ENCODE results near the gene SIX3.

The SIX3 gene

GRCh38 chr2:44943693-44944101 lies 2.2 kb downstream of the SIX3 start:
- DNase-seq (ENCODE audit: low read depth): no peak

- no peak for DNase-seq (ENCODE audit: low read depth)
Measured at GRCh38 chr2:44944102-44944951, 2.8 kb downstream of the SIX3 start.

DNA sequence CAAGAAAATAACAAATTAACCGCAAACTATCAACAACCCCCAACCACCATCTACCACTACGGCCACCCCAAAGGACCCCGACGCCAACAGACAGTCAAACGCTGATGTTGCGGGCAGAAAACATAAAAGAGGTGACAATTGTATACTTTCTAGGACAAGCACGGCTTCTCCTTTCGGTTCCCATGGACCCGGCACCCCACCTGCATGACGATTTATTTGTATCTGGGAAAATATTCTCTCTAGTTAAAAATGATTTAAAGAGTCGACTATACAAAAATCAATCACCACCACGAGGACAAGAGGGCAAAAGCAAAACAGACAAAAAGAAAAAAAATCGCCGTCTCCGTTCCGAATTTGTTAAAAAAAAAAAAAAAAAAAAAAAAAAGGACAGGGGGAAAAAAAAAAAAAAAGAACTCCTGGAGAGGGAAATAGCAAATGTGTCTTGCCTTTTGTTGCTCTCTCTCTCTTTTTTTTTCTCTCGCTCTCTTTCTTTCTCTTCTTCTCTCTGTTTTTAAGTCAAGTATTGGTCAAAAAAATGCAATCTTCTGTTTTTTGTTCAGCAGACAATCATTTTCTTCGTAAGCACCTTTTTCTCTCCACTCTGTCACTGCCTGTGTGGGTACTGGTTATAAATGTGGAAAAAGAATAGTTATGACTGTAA lies 3.6 kb downstream of the SIX3 start:
- no peak for DNase-seq (ENCODE audit: low read depth)

DNA sequence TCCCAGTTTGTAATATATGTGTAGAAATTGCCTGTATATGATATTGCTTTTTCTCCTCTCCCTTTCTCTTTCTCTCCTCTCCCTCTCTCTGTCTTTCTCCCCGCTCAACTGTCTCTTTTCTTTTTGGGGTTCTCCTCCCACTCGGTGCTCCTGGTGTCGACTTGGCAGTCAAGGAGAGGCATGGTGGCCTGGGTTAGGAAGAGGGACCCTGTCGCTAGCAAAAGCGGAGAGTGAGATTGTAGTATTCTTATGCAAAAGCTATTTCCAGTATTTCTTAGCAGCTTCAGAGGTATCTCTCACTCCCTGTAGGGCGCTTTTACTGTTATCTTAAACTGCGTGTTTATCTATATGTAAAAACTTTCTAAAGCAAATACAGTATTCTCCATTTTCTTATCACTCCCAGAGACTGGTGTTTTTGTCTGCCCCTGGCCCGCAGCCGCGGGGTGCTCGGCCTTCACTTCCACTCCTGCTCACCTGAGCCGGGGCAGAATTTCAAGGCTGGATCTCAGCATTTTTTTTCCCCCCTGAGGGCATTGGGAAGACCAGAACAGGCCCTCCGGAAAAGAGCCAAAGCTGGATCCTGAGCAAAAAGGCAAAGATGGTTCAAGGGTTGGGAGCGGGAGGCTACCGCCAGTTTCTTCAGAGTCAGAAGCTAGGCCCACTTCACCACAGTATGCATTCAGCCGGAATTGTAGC lies 4.3 kb downstream of the SIX3 start:
- no peak for DNase-seq (ENCODE audit: low read depth)

DNA sequence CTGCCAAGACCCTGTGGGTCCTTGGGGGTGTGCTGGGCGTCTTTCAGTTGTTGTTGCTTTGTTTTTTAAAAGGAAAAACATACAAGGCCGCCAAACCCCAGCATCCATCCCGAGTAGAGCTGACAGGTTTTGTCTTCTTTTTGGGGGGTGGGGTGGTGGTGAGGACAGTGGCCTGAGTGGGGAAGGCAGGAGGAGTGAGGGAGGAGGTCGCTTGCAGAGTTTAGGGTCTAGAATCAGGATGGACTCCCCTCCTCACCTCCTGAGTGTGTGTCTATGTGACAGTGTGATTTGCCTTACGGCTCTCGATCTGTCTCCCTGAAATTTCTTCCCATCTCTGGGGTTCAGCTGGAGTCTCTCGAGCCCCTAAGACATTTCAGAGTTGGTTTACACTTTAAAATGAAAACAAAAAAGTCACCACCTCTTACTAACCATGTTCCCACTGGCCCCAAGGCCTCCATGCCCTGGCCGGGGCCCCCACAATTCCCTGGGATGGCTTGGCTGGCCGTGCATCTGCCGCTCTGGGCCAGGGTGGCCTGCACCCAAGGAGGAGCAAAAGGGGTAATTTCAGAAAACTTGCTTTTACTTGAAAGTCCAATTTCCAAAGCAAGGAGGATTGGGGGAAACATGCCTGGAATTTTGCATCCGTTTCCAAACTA lies 5.0 kb downstream of the SIX3 start:
- no peak for DNase-seq (ENCODE audit: low read depth)

GRCh38 chr2:44947028-44947375 lies 5.5 kb downstream of the SIX3 start:
- no peak for DNase-seq (ENCODE audit: low read depth)

GRCh38 chr2:44948565-44949328 lies 7.2 kb downstream of the SIX3 start:
- DNase-seq (ENCODE audit: low read depth): no peak

GRCh38 chr2:44949329-44950151 lies 8.0 kb downstream of the SIX3 start:
- no peak for DNase-seq (ENCODE audit: low read depth)

DNA sequence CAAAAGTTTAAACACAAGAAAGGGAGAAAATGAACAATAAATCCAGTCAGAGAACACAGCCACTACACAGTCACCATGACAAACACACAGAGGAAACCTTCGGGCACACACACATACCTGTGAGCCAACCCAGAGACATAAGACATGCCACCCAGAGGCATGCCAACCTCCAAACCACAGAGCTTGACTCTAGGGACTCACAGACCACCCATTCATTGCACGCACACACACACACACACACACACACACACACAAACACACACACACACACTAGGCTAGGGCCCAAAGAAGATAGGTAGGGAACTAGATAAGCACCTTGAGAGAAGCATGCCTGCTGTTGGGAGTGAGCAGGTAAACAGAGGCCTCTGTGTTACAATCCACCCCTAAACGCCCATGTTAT lies 9.1 kb downstream of the SIX3 start:
- no peak for DNase-seq (ENCODE audit: low read depth)

GRCh38 chr2:44951124-44951523 lies 9.6 kb downstream of the SIX3 start:
- no peak for DNase-seq (ENCODE audit: low read depth)

GRCh38 chr2:44951714-44952113 lies 10.2 kb downstream of the SIX3 start:
- DNase-seq (ENCODE audit: low read depth): no peak

DNA sequence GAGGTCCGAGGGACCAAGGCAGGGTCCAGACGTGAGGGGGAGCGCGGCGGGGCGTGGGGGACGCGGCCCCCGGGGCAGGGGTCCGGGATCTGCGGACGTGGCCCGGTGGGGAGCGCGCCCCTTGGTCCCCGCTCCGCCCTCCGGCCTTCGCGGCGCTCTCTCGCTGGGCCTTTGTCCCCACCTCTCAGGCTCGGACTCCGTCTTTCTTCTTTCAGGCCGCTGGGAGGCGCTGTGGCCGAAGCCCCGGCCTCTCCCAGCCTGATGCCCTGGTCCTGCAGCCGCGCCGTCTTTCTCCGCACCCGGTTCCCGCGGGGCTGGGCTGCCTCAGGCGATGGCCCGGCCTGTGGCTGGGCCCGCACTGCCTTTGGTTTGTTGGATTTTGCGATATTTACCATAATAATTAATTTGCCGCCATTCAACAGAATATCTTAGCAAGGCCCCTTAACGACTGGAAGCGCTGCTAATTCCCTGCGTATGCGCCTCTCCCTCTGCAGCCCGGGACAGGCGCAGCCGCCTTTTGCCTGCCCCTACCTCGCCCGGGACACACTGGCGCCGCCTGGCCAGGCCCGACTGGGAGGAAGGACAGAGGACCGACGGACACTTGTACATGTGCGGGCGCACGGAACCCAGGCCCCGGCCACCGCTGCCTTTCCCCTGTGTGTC lies 10.8 kb downstream of the SIX3 start:
- DNase-seq (ENCODE audit: low read depth): no peak

DNA sequence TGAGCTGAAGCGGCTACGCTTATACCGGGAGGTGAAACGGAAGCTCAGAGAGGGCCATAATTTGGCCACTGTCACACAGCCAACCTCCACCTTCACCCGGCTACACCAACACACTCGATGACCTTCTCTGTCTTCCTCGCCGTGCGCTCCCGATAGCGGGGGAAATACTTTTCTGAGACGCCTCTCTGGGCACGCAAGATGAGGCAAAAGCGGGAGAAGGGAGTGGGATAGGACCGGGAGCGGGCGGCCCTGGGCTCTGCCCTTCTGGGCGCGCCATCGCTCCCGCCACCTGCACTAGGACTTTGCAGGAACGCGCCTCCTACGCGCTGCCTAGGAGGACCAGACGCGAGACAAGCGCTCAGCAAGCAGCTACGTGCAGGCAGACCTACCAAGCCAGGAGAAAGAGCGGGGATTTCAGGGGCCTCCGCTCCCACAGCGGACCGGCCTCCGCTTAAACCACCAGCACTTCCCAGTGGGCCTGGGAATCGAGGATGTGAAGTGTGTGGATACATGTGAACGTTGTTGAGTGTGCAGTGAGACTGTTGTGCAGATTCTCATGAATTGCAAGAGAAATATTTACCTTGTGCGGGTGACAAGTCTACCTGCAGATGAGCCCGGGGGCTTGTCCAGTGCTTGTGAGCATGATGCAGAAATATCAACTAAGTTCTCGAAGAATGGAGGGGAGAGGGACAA lies 11.4 kb downstream of the SIX3 start:
- no peak for DNase-seq (ENCODE audit: low read depth)

DNA sequence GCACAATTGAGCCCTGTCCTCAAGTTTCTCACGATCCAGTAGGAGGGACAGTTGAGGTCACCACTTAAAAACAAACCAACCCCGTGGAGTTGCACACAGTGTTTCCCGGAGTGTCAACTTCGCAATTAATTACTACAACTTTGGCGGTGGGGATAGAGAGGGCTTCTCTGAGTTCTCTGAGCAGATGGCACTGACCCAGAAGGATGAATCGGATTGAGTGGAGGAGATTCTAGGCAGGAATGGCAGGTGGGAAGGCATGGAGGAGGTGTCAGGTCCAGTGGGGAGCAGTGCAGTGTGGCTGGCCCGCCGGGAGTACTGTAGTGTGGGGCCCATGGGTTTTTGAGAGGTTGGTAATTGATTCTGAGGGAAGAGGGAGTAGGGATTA lies 12.0 kb downstream of the SIX3 start:
- DNase-seq (ENCODE audit: low read depth): no peak

GRCh38 chr2:44954447-44954888 lies 13.0 kb downstream of the SIX3 start:
- no peak for DNase-seq (ENCODE audit: low read depth)

- DNase-seq (ENCODE audit: low read depth): no peak
Measured at GRCh38 chr2:44954889-44955592, 13.5 kb downstream of the SIX3 start.

- DNase-seq (ENCODE audit: low read depth): no peak
Measured at GRCh38 chr2:44955593-44956392, 14.3 kb downstream of the SIX3 start.

GRCh38 chr2:44956843-44957242 lies 15.3 kb downstream of the SIX3 start:
- no peak for DNase-seq (ENCODE audit: low read depth)

Data from HS-5 (cell line).